ENCODE results near the gene CT47C1. TPM values are rescaled to one million over a fixed set of nuclear protein-coding genes. Genes with fewer than 3 reads are reported as not detected.

Gene CT47C1
- not detected in 2 replicates for total RNA-seq

DNA sequence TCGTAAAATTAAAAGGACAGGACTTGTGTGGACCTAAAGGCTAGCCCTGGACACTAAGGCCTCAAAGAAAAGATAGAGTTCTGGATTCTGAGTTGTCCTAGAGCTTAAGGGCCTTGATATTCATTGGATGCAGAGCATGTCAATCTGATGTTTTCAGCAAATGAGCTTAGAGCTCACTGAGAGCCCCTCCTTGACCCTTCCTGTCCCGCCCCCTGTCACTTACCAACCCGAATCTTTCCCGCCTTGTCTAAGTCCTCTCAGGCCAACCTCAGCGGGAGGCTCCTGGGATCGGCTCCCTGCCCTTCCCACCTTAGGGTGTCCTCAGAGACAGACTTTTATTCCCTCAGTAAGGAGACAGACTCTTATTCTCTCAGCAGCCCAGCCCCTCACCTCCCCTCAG is at the start of gene CT47C1:
TSS of gene CT47C1 (plus strand) at position 250 of the 400 bp plus-strand sequence. CDS start 233 bp downstream, outside the sequence.

Other genes starting within 250 kb of the CT47C1 start
- not detected in 2 replicates for gene ZCCHC12, start 249.2 kb upstream of the CT47C1 start, total RNA-seq
- gene LONRF3, start 98.4 kb upstream of the CT47C1 start, total RNA-seq: 37.7 and 56.0 TPM in 2 replicates
- not detected in 2 replicates for gene KIAA1210, start 54.8 kb downstream of the CT47C1 start, total RNA-seq
- 86.9 and 95.3 TPM in 2 replicates for gene PGRMC1, start 163.3 kb downstream of the CT47C1 start, total RNA-seq

All from dermis lymphatic vessel endothelial cell (primary cell).